ENCODE measurements around the gene ASCC1.
"Not testable (repeated sequence)": the region's sequence is repeated elsewhere in the genome, so short reads cannot be mapped to it uniquely, and the experiment has no call there.

Gene ASCC1

DNA sequence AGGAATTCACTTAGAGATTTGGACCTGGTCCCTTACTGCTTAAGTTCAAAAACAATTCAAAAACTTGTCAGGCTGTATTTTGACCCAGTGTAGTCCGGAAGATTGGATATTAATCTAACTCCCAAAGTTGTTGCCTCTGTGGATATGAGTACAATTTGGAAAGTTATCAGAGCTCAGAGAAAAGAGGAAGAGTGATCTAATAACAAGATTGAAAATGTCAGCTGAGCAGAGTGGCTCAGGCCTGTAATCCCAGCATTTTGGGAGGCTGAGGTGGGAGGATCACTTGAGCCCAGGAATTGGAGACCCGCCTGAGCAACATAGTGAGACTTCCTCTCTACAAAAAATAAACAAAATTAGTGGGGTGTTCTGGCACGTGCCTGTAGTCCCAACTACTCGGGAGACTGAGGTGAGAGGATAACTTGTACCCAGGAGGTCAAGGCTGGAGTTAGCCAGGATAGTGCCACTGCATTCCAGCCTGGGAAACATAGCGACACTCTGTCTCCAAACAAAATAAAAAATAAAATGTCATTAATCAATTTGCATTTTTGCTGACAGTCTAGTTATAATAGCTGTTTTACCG, 3.2 kb upstream of the ASCC1 start:
- no peak for DNase-seq (ENCODE audit: low read depth)

DNA sequence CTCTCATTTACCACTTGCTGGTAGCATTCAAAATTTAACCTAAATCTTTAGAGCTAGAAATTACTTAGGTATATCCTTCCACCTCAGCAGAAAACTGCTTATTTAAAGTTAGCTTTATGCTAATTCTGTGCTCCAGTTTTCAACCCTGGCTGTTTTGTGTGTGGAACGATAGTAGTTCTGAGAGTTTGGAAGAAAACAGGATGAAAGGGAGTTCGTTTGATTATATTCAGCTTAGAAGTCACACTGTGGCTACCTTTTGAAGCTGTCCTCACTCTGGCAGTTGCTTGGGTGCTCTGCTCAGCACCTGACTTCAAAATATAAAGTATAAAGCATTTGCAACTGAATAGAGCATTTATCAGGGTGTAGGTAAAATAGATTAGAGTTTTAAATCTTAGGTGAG, 2.6 kb upstream of the ASCC1 start:
- DNase-seq (ENCODE audit: low read depth), result no peak

DNA sequence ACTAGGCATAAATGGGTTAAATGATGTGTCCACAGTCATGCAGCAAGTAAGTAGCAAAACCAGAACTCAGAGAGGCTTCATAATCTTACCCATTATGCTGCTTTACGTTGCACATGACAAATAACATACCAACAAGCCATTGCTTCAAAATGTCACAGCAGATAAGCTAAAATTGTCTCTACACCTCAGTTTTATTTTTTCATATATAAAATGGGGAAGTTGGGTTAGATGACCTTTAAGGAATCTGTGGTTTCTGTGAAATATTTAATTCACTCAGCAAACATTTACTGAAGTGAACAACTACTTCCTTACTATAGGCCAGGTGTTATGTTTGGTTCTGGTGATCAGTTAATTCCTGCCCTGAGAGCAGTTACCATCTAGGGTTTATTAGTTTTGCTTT, 2.2 kb upstream of the ASCC1 start:
- DNase-seq (ENCODE audit: low read depth), result no peak

DNA sequence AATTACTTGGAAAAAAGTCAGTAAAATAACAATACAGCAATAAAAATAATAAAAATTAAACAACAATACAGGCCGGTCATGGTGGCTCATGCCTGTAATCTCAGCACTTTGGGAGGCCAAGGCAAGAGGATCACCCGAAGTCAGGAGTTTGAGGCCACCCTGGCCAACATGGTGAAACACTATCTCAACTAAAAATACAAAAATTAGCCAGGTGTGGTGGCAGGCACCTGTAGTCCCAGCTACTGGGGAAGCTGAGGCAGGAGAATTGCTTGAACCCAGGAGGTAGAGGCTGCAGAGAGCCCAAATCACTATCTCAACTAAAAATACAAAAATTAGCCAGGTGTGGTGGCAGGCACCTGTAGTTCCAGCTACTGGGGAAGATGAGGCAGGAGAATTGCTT, 4.2 kb downstream of the ASCC1 start:
- DNase-seq (ENCODE audit: low read depth), result not testable (repeated sequence)

DNA sequence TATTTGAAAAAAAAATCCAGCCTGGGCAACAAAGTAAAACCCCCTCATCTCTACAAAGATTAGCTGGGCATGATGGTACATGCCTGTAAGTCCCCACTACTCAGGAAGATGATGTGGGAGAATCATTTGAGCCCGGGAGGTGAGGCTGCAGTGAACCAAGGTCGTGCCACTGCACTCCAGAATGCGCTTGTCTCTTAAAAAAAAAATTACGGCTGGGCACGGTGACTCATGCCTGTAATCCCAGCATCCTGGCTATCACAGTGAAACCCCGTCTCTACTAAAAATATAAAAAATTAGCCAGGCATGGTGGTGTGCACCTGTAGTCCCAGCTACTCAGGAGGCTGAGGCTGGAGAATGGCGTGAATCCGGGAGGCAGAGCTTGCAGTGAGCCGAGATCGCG, 4.7 kb downstream of the ASCC1 start:
- not testable (repeated sequence) for DNase-seq (ENCODE audit: low read depth)

DNA sequence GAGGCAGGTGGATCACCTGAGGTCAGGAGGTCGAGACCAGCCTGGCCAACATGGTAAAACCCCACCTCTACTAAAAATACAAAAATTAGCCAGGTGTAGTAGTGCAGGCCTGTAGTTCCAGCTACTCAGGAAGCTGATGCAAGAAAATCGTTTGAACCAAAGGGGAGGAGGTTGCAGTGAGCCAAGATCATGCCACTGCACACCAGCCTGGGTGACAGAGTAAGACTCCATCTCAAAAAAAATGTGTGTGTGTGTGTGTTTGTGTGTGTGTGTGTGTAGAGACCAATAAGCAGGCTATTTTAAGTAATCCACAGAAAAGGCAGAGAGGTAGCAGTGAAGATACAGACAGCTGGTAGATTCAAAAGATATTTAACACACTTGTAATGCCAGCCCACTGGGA, 7.5 kb downstream of the ASCC1 start:
- DNase-seq (ENCODE audit: low read depth), result not testable (repeated sequence)

DNA sequence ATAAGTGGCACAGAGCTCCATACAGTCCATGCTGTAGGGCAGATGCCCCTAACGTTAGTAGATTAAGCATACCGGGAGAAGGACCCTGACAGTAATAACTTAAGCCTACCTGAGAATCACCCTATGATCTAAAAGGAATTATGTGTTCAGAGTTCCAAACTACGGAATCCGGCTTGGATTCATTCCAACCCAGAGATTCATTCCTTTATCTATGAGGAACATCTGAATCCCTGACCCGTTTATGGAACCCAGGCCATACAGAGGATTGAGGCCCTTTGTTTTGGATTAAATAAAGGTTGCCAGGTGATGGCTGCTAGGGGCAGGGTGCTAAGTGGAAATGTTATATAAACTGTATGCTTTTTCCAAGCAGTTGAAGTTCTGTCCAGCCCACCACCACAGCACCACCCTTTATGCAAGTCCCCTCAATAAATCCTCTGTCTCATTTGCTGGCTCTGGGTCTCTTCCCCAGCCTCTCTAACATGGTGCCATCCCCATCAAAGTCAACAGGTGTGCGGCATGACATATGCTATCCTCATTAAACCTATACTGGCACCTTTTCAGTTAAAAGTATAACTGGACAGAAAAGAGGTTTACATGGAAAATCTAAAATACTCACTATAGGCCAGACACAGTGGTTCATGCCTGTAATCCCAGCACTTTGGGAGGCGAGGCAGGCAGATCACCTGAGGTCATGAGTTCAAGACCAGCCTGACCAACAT, 9.4 kb downstream of the ASCC1 start:
- DNase-seq (ENCODE audit: low read depth), result no peak

DNA sequence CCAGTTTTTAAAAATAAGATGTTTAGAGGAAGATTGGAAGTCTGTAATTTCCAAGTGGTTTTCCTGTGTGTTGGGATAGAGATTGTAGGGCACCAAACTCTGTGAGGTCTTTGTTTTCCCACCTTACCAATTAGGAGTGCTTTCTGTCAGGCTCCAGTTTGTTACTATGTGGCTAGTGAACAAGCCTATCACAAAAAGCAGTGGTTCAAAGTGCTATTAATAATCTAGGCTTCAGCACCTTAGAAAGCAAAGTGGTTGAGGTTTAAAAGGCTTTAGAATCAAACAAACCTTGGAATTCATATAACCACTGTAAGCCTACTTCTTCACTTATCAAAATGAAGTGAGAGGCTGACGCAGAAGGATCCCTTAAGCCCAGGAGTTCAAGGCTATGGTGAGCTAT, 11.4 kb downstream of the ASCC1 start:
- no peak for DNase-seq (ENCODE audit: low read depth)

DNA sequence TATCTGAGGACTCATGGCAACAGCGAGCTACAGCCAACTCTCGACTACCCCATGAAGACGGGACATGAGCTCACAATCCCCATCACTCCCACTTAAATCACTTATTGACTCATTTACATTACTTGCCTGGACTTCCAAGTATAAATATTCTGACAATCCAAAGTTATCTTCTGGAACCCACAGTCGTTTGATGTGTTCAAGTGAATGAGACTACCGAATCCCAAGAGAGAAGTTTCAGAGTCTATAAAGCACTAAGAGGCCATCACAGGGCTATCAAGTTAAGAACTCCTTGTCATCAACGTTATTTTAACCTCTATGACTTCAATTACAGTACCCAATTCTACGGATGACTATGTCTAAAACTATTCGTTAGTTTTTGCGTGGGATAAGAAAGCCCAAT, 11.8 kb downstream of the ASCC1 start:
- no peak for DNase-seq (ENCODE audit: low read depth)

DNA sequence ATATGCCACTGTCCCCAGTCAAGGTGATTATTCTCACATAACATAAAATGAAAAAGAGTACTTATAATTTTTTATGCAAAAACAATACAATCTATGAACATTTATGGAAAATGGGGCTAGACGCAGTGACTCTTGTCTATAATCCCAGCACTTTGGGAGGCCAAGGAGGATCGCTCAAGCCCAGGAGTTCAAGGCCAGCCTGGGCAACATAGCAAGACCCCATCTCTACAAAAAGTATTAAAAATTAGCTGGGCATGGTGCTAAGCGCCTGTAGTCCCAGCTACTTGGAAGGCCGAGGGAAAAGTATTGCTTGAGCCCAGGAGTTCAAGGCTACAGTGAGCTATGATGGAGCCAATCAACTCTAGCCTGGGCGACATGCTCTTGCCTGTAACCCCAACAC, 14.8 kb downstream of the ASCC1 start:
- DNase-seq (ENCODE audit: low read depth), result no peak

DNA sequence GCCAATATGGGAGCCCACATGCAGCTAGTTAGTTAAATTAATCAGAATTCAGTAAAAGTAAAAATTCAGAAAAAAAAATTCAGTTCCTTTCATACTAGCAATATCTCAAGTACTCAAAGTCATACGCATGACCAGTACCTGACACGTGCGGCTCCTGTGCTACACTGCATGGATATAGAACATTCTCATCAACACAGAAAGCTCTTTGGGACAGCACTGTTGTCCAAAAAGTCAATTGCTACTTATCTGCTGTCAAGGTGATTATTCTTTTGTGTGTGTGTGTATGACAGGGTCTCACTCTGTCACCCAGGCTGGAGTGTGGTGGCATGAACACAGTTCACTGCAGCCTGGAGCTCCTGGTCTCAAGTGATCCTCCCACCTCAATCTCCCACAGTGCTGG, 15.2 kb downstream of the ASCC1 start:
- no peak for DNase-seq (ENCODE audit: low read depth)

DNA sequence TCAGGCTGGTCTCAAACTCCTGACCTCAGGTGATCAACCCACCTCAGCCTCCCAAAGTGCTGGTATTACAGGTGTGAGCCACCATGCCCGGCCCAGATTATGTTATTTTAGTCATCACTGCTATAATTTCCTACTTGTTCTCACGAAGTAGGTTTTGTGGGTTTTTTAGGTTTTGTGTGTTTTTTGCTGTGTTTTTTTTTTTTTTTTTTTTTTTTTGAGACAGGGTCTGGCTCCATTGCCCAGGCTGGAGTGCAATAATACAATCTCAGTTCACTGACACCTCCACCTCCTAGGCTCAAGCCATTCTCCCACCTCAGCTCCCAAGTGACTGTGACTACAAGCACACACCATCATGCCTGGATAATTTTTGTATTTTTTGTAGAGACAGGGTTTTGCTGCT, 21.1 kb downstream of the ASCC1 start:
- no peak for DNase-seq (ENCODE audit: low read depth)

DNA sequence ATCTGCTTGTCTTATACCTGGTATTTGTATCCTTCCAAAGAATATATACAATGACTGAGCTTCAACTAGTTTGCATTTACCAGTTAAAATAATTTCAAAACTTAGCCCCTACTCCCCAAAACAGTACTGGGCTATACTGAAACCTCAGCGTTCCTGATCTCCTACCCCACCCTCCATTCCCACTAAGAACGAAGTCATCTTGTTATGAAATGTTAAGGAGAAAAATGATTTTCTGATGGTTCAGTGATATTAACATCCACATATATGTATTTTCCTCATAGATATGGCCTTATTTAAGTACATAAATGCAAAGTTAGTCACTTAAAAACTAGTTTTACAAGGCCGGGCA, 29.1 kb downstream of the ASCC1 start:
- no peak for DNase-seq (ENCODE audit: low read depth)

DNA sequence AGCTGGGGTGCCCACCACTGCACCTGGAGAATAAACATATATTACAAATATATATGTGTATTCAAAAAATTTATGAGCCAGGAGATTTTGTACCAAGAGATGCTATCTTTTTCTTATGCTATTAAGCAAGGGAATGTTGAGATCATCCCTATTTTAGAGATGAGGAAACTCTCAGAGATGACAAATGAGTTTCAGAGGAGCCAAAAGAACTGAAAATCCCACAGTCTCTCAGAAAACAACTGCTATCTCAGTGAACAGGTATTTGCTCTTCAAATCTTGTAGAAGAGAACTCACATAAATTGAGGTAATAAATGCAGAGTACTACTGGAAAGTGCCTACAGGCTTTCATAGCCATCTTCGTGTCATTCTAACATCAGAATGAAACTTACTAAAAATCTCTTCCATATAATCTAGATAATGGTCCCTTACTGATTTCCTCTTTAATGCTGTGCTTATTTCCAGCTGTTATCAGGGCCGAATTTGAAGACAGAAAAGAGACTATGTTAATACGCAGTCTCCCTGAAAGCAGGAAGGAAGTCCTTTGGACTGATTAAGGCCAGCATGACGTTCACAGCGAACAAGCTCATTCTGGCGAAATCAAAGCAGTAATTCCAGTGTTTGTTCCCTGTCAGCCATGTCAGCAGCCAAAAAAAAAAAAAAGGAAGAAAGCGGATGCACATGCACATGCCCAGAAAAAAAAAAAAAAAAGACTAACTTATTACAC, 29.7 kb downstream of the ASCC1 start:
- DNase-seq (ENCODE audit: low read depth), result no peak

DNA sequence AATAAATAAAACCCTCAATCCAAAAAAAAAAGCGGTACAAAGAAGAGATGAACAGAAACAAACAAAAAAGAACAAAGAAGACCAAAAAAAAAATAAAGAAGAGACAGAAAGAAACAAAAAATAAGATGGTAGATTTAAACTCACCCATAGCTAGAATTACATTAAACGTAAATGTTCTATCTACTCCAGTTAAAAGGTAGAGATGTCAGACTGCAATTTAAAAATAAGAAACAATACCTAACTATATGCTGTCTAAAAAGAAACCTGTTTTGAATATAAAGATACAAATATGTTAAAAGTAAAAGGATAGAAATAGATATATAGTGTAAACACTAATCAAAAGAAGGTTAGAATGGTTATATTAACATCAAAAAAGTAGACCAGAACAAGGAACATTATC, 31.9 kb downstream of the ASCC1 start:
- DNase-seq (ENCODE audit: low read depth), result no peak

DNA sequence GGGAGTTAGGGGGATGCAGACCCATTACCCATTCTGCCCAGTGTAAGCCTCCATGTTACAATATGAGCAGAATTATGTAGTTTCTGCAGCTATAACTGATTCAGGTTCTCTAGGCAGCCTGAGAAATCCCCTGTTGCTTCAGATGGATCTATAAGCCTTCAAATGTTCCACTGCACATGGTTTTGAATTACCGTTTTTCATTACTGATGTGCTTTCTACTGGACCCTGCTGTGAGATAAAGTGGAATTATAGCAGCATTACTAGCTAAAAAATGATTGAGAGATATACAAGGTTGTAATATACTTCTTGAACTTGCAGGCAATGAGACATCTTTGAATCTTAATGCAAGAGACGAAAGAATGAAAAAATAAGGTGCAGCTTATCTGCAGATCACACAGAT, 38.6 kb downstream of the ASCC1 start:
- no peak for DNase-seq (ENCODE audit: low read depth)

DNA sequence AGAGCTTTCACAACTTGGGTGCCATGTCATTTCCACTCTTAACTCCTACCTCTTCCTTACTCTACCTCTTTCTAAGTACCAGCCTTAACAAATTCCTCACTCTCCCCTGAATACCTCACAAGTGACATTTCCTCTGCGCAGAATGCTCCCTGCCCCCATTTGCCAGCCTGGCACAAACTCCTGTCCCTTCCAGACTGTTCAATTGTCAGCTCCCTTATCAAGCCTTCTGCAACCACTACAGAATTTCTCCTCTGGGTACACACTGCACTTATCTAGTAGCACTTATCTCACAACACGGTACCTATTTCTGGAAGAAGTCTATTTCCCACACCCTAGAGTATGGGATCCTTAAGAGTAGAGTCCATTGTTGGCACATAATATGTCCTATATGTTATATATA, 39.4 kb downstream of the ASCC1 start:
- no peak for DNase-seq (ENCODE audit: low read depth)

DNA sequence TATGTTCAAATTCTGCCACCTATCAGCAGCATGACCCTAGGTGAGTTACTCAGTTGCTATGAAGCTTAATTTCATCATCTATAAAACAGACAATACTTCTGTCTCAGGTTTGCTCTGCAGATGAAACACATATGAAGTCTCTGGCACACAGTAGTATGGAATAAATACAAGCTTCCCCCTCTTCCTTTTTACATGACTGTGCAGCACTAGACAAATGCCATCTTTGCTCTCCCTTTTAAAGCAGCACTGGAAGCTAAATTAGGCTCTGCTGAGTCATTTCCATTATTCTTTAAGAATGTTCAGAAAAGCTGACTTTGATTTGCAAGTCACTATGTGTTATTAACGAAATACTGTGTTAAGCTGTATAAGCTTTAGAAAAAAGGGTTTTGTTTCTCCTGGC, 40.9 kb downstream of the ASCC1 start:
- no peak for DNase-seq (ENCODE audit: low read depth)

DNA sequence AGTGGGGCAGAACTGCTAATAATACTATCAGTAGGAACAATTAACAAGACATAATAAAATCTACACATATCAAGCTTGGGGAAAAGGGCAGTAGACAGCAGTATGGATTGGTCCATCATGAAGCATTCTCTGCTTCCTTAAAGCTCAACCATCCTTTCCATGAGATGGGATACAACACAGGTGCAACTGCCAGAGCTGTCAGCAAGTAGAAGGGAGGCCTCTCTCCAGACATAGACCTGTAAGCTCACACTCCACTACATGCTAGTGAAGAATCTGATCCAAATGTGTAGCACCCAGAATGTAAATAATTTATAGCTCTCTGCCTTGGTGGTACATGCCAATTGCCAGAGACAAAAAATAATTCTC, 41.8 kb downstream of the ASCC1 start:
- DNase-seq (ENCODE audit: low read depth), result no peak

DNA sequence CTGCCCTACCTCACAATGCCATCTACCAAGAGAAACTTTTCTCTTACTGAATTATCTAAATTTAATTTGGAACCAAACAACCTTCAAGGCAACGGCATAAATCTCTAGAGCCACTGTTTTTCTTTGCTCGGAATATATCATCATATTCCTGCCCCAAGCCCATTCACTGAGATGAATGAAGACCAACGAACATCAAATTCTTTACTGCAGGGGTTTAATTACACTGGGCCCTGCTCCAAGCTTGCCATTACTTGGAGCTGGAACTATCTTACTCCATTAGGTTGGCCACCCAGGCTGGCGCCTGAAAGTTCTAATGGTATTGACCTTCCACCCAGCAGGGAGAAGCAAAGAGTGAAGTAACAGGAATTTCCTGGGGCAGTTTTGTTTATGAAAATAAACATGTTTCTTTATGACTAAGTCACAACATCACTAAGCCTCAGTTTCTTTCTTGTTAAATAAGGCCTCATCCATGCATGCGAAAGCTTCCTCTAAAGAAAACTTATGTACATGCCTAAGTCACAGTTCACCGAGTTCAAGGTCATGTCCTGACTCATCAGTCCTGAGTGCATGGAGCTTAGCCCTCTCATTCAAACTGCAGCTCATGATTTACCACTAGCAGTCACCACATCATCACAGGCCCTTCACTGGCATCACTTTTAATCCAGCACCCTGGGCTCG, 42.3 kb downstream of the ASCC1 start:
- DNase-seq (ENCODE audit: low read depth), result no peak

DNA sequence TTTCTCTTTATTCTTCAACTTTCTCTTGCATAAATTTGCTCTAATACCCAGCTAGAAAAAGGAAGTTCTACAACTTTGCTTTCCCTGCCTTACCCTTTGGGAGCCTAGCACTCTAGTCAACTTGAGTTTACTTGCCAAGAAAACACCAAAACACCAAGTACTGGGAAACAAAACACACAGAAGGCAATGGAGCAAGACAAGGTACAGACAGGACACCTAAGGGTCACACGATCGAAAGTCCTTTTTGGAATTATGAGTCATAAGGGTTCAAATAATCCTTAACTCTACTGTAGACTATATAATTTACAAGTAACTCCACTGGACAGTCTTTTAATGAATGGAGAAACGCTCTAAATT, 42.8 kb downstream of the ASCC1 start:
- DNase-seq (ENCODE audit: low read depth), result no peak

DNA sequence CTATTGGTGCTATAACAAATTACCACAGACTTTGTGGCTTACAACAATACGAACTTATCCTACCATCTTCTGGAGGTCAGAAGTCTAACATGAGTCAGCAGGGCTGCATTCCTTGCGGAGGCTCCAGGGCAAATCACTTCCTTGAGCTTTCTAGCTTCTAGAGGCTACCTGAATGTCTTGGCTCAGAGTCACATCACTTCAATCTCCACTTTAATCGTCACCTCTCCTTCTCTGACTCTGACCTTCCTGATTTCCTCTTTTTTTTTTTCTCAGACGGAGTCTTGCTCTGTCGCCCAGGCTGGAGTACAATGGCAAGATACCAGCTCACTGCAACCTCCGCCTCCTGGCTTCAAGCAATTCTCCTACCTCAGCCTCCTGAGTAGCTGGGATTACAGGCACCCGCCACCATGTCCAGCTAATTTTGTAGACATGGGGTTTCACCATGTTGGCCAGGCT, 44.9 kb downstream of the ASCC1 start:
- DNase-seq (ENCODE audit: low read depth), result no peak

DNA sequence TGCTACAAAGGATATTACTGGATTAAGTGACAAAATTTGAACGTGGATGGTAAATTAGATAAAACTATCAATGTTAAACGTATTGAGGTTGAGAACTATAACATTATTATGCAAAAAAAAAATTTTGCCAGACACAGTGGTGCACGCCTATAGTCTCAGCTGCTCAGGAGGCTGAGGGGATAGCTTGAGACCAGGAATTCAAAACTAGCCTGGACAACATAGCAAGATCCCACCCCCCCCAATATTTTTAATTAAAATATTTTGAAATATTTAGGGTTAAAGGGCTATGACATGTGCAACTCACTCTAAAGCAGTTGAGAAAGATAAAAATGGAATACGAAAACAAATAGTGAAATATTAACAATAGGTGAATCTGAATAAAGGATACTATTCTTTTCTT, 45.3 kb downstream of the ASCC1 start:
- no peak for DNase-seq (ENCODE audit: low read depth)
